Astrocyte (in vitro differentiated cells and primary cell): ENCODE results near the gene PIGU. TPM values are rescaled to one million over a fixed set of nuclear protein-coding genes. Genes with fewer than 3 reads are reported as not detected.

Source experiments
- DNase-seq: peaks from one replicate; pipeline ENCODE4 v3.0.0-alpha.2; 2010; ENCODE audit warnings: low read depth
- FAIRE-seq: peaks from 2 replicates; lab custom pipeline; 2011; peaks lifted over from hg19 to GRCh38; lab: Jason Lieb, UNC
- H2AFZ ChIP-seq: 2 replicates; pipeline ENCODE4 v1.6.0; 2012; ENCODE audit warnings: low read depth, low read length, inconsistent platforms
- H3K27ac ChIP-seq: 2 replicates; pipeline ENCODE4 v1.5.1; 2011; ENCODE audit warnings: low read depth, low read length, inconsistent platforms
- H3K27me3 ChIP-seq: 2 replicates; pipeline ENCODE4 v1.6.0; 2011; ENCODE audit warnings: low read length, inconsistent platforms; ENCODE audit not compliant: insufficient read depth
- H3K36me3 ChIP-seq: 2 replicates; pipeline ENCODE4 v1.5.1; 2011; ENCODE audit warnings: low read length, inconsistent platforms; ENCODE audit not compliant: insufficient read depth
- H3K4me1 ChIP-seq: 2 replicates; pipeline ENCODE4 v1.5.1; 2011; ENCODE audit warnings: low read length, inconsistent platforms; ENCODE audit not compliant: insufficient read depth
- H3K4me2 ChIP-seq: 2 replicates; pipeline ENCODE4 v1.6.0; 2012; ENCODE audit warnings: low read length, inconsistent platforms
- H3K4me3 ChIP-seq: 2 replicates; pipeline ENCODE4 v1.5.1; 2011; ENCODE audit warnings: low read depth, mild to moderate bottlenecking, low read length, inconsistent platforms; ENCODE audit not compliant: insufficient read depth
- H3K79me2 ChIP-seq: 2 replicates; pipeline ENCODE4 v1.6.0; 2012; ENCODE audit warnings: mild to moderate bottlenecking, low read length, inconsistent platforms; ENCODE audit not compliant: insufficient read depth
- H3K9ac ChIP-seq: 2 replicates; pipeline ENCODE4 v1.6.0; 2012; ENCODE audit warnings: mild to moderate bottlenecking, low read length, inconsistent platforms
- H3K9me3 ChIP-seq: 2 replicates; pipeline ENCODE4 v1.5.1; 2012; ENCODE audit warnings: low read depth, mild to moderate bottlenecking, low read length, inconsistent platforms; ENCODE audit not compliant: insufficient read depth
- H4K20me1 ChIP-seq: 2 replicates; pipeline ENCODE4 v1.6.0; 2012; ENCODE audit warnings: low read length, inconsistent platforms; ENCODE audit not compliant: insufficient read depth
- H3K27ac Mint-ChIP-seq: one replicate; pipeline ENCODE4 v1.8.0; 2021; ENCODE audit warnings: mild to moderate bottlenecking, mixed read lengths; ENCODE audit not compliant: unreplicated experiment
- H3K27me3 Mint-ChIP-seq: one replicate; pipeline ENCODE4 v1.8.0; 2021; ENCODE audit warnings: low read depth, mixed read lengths; ENCODE audit not compliant: unreplicated experiment
- H3K36me3 Mint-ChIP-seq: one replicate; pipeline ENCODE4 v1.8.0; 2021; ENCODE audit warnings: low read depth, mixed read lengths; ENCODE audit not compliant: unreplicated experiment
- H3K4me1 Mint-ChIP-seq: one replicate; pipeline ENCODE4 v1.8.0; 2021; ENCODE audit warnings: low read depth, mixed read lengths; ENCODE audit not compliant: unreplicated experiment
- H3K4me3 Mint-ChIP-seq: one replicate; pipeline ENCODE4 v1.8.0; 2021; ENCODE audit warnings: mild to moderate bottlenecking, moderate library complexity, mixed read lengths; ENCODE audit not compliant: unreplicated experiment
- H3K9me3 Mint-ChIP-seq: one replicate; pipeline ENCODE4 v1.8.0; 2021; ENCODE audit warnings: mild to moderate bottlenecking, mixed read lengths; ENCODE audit not compliant: unreplicated experiment
- CTCF ChIP-seq: IDR thresholded peaks from 2 replicates; pipeline ENCODE4 v1.5.1; 2011; ENCODE audit warnings: low read depth, mild to moderate bottlenecking, inconsistent platforms, low read length, moderate library complexity; ENCODE audit not compliant: insufficient read depth
- EZH2 ChIP-seq: IDR thresholded peaks from 2 replicates; pipeline ENCODE4 v1.6.1; 2012; ENCODE audit warnings: mild to moderate bottlenecking, low read length, inconsistent platforms; ENCODE audit not compliant: insufficient read depth
- total RNA-seq: library from RNA; stranded (reverse); gene quantifications from 2 replicates; pipeline ENCODE4 v1.2.1, GENCODE V29; 2021

PIGU gene
- total RNA-seq, 1 donor from 2014 or later, result 16.7 TPM

DNA sequence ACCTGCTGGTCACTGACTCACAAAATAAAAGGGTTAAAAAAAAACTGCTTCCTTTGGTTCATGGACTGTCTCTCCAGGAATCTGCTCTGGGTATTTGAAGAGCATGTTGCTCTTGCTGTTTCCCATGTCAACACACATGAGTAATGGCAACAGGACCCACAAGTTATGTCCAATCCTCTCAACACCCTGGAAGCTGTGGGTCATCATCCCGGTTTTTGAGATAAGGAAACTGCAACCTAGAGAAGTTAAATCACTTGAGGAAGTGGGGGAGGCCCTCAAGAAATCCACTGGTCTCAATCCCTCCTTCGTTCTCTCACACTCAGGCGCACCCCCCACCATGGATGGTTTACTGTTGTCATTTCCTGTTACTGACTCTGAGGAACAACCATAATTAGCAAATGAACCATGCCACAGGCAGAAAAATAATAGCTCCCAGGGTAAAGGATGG lies 106.0 kb downstream of the PIGU start:
- DNase-seq (peak; percentile 84), FAIRE-seq (no peak)
- TF ChIP-seq CTCF (no peak), EZH2 (no peak)
- peaks cover 6% of the 10 kb centered on the region for H3K4me1 Mint-ChIP-seq
- H2AFZ ChIP-seq, result no peak overlapping the region
- no peak overlapping the region for H3K4me3 Mint-ChIP-seq
- H3K4me1 ChIP-seq, result peaks cover 7% of the 10 kb centered on the region
- H3K27ac Mint-ChIP-seq, result peak overlapping the region; percentile 79
- H4K20me1 ChIP-seq, result no peaks in the 10 kb centered on the region
- no peaks in the 10 kb centered on the region for H3K9me3 ChIP-seq
- peaks cover 15% of the 10 kb centered on the region for H3K36me3 Mint-ChIP-seq
- H3K4me3 ChIP-seq, result no peak overlapping the region
- peaks cover 3% of the 10 kb centered on the region for H3K27me3 Mint-ChIP-seq
- peak overlapping the region; percentile 4 for H3K4me2 ChIP-seq
- H3K9me3 Mint-ChIP-seq, result no peaks in the 10 kb centered on the region
- H3K27ac ChIP-seq, result peak overlapping the region; percentile 5
- H3K36me3 ChIP-seq, result no peaks in the 10 kb centered on the region
- H3K79me2 ChIP-seq, result no peaks in the 10 kb centered on the region
- H3K9ac ChIP-seq, result no peak overlapping the region
- H3K27me3 ChIP-seq, result no peaks in the 10 kb centered on the region

DNA sequence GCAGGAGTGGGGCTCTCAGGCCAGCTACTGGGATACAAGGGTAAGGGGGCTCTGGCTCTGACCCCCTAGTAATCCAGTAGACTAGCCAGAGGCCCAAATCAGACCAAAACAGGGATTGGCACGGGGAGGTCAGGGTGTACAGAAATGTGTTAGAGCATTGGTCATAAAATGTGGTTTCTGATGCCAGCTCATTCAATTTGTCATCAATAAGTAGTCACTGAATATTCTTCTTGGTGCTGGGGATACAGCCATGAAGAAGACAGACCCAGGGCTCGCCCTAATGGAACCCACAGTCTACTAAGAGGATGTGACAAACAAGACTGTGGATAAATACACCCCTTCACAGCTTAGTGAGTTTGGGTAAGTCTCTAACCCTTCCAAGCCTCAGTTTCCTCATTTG lies 107.3 kb downstream of the PIGU start:
- Histone ChIP-seq H2AFZ (no peak overlapping the region), H3K79me2 (no peaks in the 10 kb centered on the region), H3K36me3 (no peaks in the 10 kb centered on the region), H3K4me1 (peaks cover 7% of the 10 kb centered on the region), H3K9me3 (no peaks in the 10 kb centered on the region), H4K20me1 (no peaks in the 10 kb centered on the region), H3K27me3 (no peaks in the 10 kb centered on the region), H3K4me3 (no peak overlapping the region), H3K4me2 (no peak overlapping the region), H3K27ac (no peak overlapping the region), H3K9ac (no peak overlapping the region)
- TF ChIP-seq CTCF (no peak), EZH2 (no peak)
- FAIRE-seq, result no peak
- no peak for DNase-seq
- Mint-ChIP-seq H3K36me3 (peaks cover 13% of the 10 kb centered on the region), H3K9me3 (no peaks in the 10 kb centered on the region), H3K27ac (peak overlapping the region; percentile 34), H3K27me3 (peaks cover 3% of the 10 kb centered on the region), H3K4me3 (no peak overlapping the region), H3K4me1 (peaks cover 7% of the 10 kb centered on the region)

DNA sequence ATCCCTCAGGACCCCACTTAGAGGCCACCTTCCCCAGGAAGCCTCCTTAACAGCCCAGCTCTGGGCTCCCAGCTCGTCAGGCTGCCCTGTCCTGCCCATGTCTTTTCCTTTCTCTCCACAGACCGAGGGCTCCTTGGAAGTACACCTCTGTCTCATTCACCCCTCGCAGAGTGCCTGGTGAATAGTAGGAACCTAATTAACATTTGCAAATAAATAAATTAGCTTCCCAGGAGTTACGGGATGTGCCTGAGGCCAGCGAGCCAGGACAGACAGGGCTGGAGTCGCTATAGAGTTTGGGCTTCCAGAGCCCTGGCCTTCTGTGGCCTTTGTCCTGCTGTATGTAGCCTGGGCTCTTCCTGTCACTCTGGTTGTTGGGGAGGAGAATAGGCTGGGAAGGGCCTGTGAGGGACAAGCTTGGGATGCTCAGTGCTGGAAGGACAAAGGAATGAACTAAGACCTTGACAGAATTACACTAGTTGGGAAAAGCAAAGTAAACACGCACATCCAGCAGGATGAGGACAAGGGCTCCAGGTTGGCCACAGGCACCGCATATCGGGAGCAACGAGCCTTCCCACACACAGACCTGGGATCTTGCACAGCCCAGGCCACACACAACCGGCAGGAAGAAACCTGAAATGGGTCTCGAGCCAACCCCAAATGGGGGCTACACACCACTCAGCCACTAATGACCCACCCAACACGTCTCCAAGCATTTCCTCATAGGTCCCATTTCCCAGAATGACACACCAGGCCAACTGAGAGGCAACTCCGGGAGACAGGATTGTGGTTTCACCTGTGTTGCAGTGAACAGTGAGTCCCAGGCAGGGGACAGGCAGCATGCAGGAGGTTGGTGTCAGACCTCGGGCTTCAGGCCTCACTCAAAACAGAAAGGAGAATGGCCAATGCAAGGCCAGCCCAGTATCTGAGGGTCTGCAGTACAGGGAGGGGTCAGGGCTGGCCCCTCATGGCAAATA lies 108.7 kb downstream of the PIGU start:
- no peak overlapping the region for H2AFZ ChIP-seq
- DNase-seq (no peak), FAIRE-seq (no peak)
- TF ChIP-seq EZH2, result no peak
- no peak for TF ChIP-seq CTCF
- H3K27ac ChIP-seq, result no peak overlapping the region
- Mint-ChIP-seq H3K4me3 (no peak overlapping the region), H3K27ac (no peak overlapping the region), H3K36me3 (peaks cover 8% of the 10 kb centered on the region), H3K4me1 (peaks cover 9% of the 10 kb centered on the region), H3K9me3 (no peaks in the 10 kb centered on the region), H3K27me3 (peaks cover 3% of the 10 kb centered on the region)
- H3K9ac ChIP-seq, result no peak overlapping the region
- no peaks in the 10 kb centered on the region for H4K20me1 ChIP-seq
- H3K9me3 ChIP-seq, result no peaks in the 10 kb centered on the region
- no peaks in the 10 kb centered on the region for H3K36me3 ChIP-seq
- H3K4me2 ChIP-seq, result no peak overlapping the region
- no peak overlapping the region for H3K4me3 ChIP-seq
- no peaks in the 10 kb centered on the region for H3K27me3 ChIP-seq
- H3K4me1 ChIP-seq, result peaks cover 7% of the 10 kb centered on the region
- no peaks in the 10 kb centered on the region for H3K79me2 ChIP-seq
